ENCODE data around the gene LRP5.
A peak's percentile ranks its signal among the peaks of the same experiment; 100 is the strongest.

Gene LRP5

GRCh38 chr11:68460741-68461574 lies 148.6 kb downstream of the LRP5 start, which contains the start of gene PPP6R3:
PPP6R3 (plus strand) TSS chr11:68460752; CDS start chr11:68537665, 76,913 bp downstream.
- Histone ChIP-seq H3K4me3 (peak within 1 kb of the TSS; percentile 99), H3K9ac (peak within 1 kb of the TSS; percentile 98), H3K4me2 (peak within 1 kb of the TSS; percentile 98), H3K4me1 (peaks cover 52% of the 10 kb centered on the region), H3K9me3 (no peaks in the 10 kb centered on the region), H3K27ac (peak within 1 kb of the TSS; percentile 97), H4K20me1 (peaks cover 54% of the 10 kb centered on the region), H3K36me3 (peaks cover 11% of the 10 kb centered on the region; the same call in 1 of the 2 replicates), H3K27me3 (no peaks in the 10 kb centered on the region)
- TF ChIP-seq Cebpa-rat (IDR thresholded peaks at IDR 0.05) = no peak

GRCh38 chr11:68461575-68461917 lies 149.2 kb downstream of the LRP5 start:
- H3K27ac ChIP-seq = peak overlapping the region; percentile 97; the same call in 1 of the 2 replicates
- H3K9me3 ChIP-seq = no peaks in the 10 kb centered on the region
- TF ChIP-seq Cebpa-rat (IDR thresholded peaks at IDR 0.05) = no peak
- peaks cover 60% of the 10 kb centered on the region for H4K20me1 ChIP-seq
- peak overlapping the region; percentile 98 for H3K9ac ChIP-seq
- peak overlapping the region; percentile 99 for H3K4me3 ChIP-seq
- H3K4me2 ChIP-seq = peak overlapping the region; percentile 98
- H3K27me3 ChIP-seq = no peaks in the 10 kb centered on the region
- peaks cover 13% of the 10 kb centered on the region; the same call in 1 of the 2 replicates for H3K36me3 ChIP-seq
- H3K4me1 ChIP-seq = peaks cover 57% of the 10 kb centered on the region

GRCh38 chr11:68463714-68464113 lies 151.3 kb downstream of the LRP5 start:
- H3K4me3 ChIP-seq = no peak overlapping the region
- H4K20me1 ChIP-seq = peaks cover 81% of the 10 kb centered on the region
- TF ChIP-seq Cebpa-rat (IDR thresholded peaks at IDR 0.05) = no peak
- H3K27ac ChIP-seq = no peak overlapping the region
- H3K27me3 ChIP-seq = no peaks in the 10 kb centered on the region
- H3K4me2 ChIP-seq = peak overlapping the region; percentile 98
- H3K4me1 ChIP-seq = peaks cover 79% of the 10 kb centered on the region
- H3K9ac ChIP-seq = no peak overlapping the region
- H3K36me3 ChIP-seq = peaks cover 31% of the 10 kb centered on the region; the same call in 1 of the 2 replicates
- no peaks in the 10 kb centered on the region for H3K9me3 ChIP-seq

GRCh38 chr11:68467201-68467834 lies 154.9 kb downstream of the LRP5 start:
- Histone ChIP-seq H3K36me3 (peaks cover 41% of the 10 kb centered on the region), H3K4me1 (peaks cover 99% of the 10 kb centered on the region), H3K4me3 (no peak overlapping the region), H3K27me3 (no peaks in the 10 kb centered on the region), H4K20me1 (peaks cover 100% of the 10 kb centered on the region), H3K9ac (no peak overlapping the region), H3K4me2 (peak overlapping the region; percentile 89), H3K27ac (no peak overlapping the region), H3K9me3 (no peaks in the 10 kb centered on the region)
- TF ChIP-seq Cebpa-rat (IDR thresholded peaks at IDR 0.05) = no peak

- Histone ChIP-seq H3K4me3 (no peak overlapping the region), H3K4me2 (peak overlapping the region; percentile 89), H3K27ac (no peak overlapping the region), H3K4me1 (peaks cover 99% of the 10 kb centered on the region), H3K27me3 (no peaks in the 10 kb centered on the region), H3K9ac (no peak overlapping the region), H3K36me3 (peaks cover 51% of the 10 kb centered on the region), H4K20me1 (peaks cover 100% of the 10 kb centered on the region), H3K9me3 (peaks cover 8% of the 10 kb centered on the region)
- no peak for TF ChIP-seq Cebpa-rat (IDR thresholded peaks at IDR 0.05)
Measured at GRCh38 chr11:68468217-68468828, 155.9 kb downstream of the LRP5 start.

- Histone ChIP-seq H3K9me3 (peaks cover 16% of the 10 kb centered on the region), H3K27ac (no peak overlapping the region), H3K4me2 (peak overlapping the region; percentile 89), H3K4me3 (no peak overlapping the region), H4K20me1 (peaks cover 100% of the 10 kb centered on the region), H3K27me3 (no peaks in the 10 kb centered on the region), H3K4me1 (peaks cover 92% of the 10 kb centered on the region), H3K36me3 (peaks cover 54% of the 10 kb centered on the region), H3K9ac (no peak overlapping the region)
- TF ChIP-seq Cebpa-rat (IDR thresholded peaks at IDR 0.05) = no peak
Measured at GRCh38 chr11:68469122-68469521, 156.7 kb downstream of the LRP5 start.

- TF ChIP-seq Cebpa-rat (IDR thresholded peaks at IDR 0.05) = no peak
- peaks cover 100% of the 10 kb centered on the region for H4K20me1 ChIP-seq
- peaks cover 59% of the 10 kb centered on the region for H3K36me3 ChIP-seq
- peaks cover 21% of the 10 kb centered on the region for H3K9me3 ChIP-seq
- no peak overlapping the region for H3K4me3 ChIP-seq
- no peaks in the 10 kb centered on the region for H3K27me3 ChIP-seq
- H3K4me1 ChIP-seq = peaks cover 88% of the 10 kb centered on the region
- peak overlapping the region; percentile 89 for H3K4me2 ChIP-seq
- H3K27ac ChIP-seq = no peak overlapping the region
- H3K9ac ChIP-seq = no peak overlapping the region
Measured at GRCh38 chr11:68469642-68470041, 157.3 kb downstream of the LRP5 start.

GRCh38 chr11:68470304-68470811 lies 158.0 kb downstream of the LRP5 start:
- no peak for TF ChIP-seq Cebpa-rat (IDR thresholded peaks at IDR 0.05)
- peak overlapping the region; percentile 89 for H3K4me2 ChIP-seq
- H3K27me3 ChIP-seq = no peaks in the 10 kb centered on the region
- peaks cover 96% of the 10 kb centered on the region for H4K20me1 ChIP-seq
- H3K9ac ChIP-seq = 0 out of 2 replicates have a peak overlapping the region, but pooled peaks have one; percentile 35
- H3K9me3 ChIP-seq = peaks cover 28% of the 10 kb centered on the region
- no peak overlapping the region for H3K27ac ChIP-seq
- peaks cover 66% of the 10 kb centered on the region for H3K36me3 ChIP-seq
- H3K4me1 ChIP-seq = peaks cover 80% of the 10 kb centered on the region
- no peak overlapping the region for H3K4me3 ChIP-seq
